Gastrocnemius medialis (tissue), 4 donors: ENCODE results near the gene BRINP1. TPM values are rescaled to one million over a fixed set of nuclear protein-coding genes. Genes with fewer than 3 reads are reported as not detected.
A peak's percentile ranks its signal among the peaks of the same experiment; 100 is the strongest.

Source experiments
- ATAC-seq, 2 donors: fragments of 150-250 bp; one replicate each; pipeline ENCODE4 v1.9.1; 2016
- DNase-seq, 2 donors: peaks; one replicate each; pipeline ENCODE4 v3.0.0-alpha.2; 2019
- H3K27ac ChIP-seq, 4 donors: fragments of 200-600 bp; sonication (generic); 1 replicate in 1 of 4; 2 replicates in 3 of 4; pipeline ENCODE4 v1.5.1; 2016 to 2018; ENCODE audit warnings: mild to moderate bottlenecking in 2 of 4, moderate library complexity in 1 of 4
- H3K27me3 ChIP-seq, 3 donors: fragments of 200-600 bp; sonication (generic) in 2 of 3; 1 replicate in 1 of 3; 2 replicates in 2 of 3; pipeline versions ENCODE4 v1.5.1 to v1.6.0; 2016 to 2019; ENCODE audit warnings: mild to moderate bottlenecking in 1 of 3, moderate library complexity in 1 of 3
- H3K36me3 ChIP-seq, 2 donors: fragments of 200-600 bp; sonication (generic) in 1 of 2; one replicate each; pipeline ENCODE4 v1.5.1; 2017 to 2018
- H3K4me1 ChIP-seq, 2 donors: fragments of 200-600 bp; sonication (generic) in 1 of 2; one replicate each; pipeline ENCODE4 v1.5.1; 2016 to 2017; ENCODE audit warnings: mild to moderate bottlenecking in 2 of 2
- H3K4me3 ChIP-seq, 4 donors: fragments of 200-600 bp; sonication (generic) in 3 of 4; 1 replicate in 1 of 4; 2 replicates in 3 of 4; pipeline ENCODE4 v1.5.1; 2016 to 2019; ENCODE audit warnings: mild to moderate bottlenecking in 2 of 4
- H3K9me3 ChIP-seq, 3 donors: fragments of 200-600 bp; sonication (generic) in 2 of 3; 1 replicate in 1 of 3; 2 replicates in 2 of 3; pipeline ENCODE4 v1.5.1; 2016 to 2019
- CTCF ChIP-seq, 5 experiments: fragments of 450-650 bp in 3 of 5; fragments of 200-600 bp in 2 of 5; sonication (generic) in 2 of 5; IDR thresholded peaks in 4 of 5; conservative IDR thresholded peaks in 1 of 5; 1 replicate in 4 of 5; 2 replicates in 1 of 5; pipeline ENCODE4 v1.5.1; 2016 to 2019; ENCODE audit warnings: antibody characterized with exemption in 5 of 5, mild to moderate bottlenecking in 3 of 5, moderate library complexity in 3 of 5
- POLR2A ChIP-seq, 2 donors: fragments of 450-650 bp; IDR thresholded peaks; one replicate each; pipeline ENCODE4 v1.6.1; 2017; ENCODE audit warnings: antibody characterized with exemption in 2 of 2, mild to moderate bottlenecking in 2 of 2, moderate library complexity in 2 of 2
- in situ Hi-C, 4 donors: fragments of 200-750 bp; cut with MboI; loops; one replicate each; pipeline versions ENCODE4 v1.15.0 to v1.8.0; 2017; ENCODE audit warnings: low sequenced_read_pairs in 4 of 4
- intact Hi-C: fragments of 100-400 bp; cut with DNase I; formaldehyde crosslinking; loops from one replicate; pipeline ENCODE4 v1.15.1; 2023; ENCODE audit warnings: low total_unique reads
- total RNA-seq, 4 donors: library from RNA; depleted of rRNA; stranded (reverse); fragments of >200 nt; gene quantifications; one replicate each; pipeline versions ENCODE4 v1.1.0 to v1.2.3, GENCODE V29; 2016

The BRINP1 gene
- total RNA-seq, 4 donors from 2014 or later, result 0.07 TPM; not detected in 3

- Histone ChIP-seq H3K36me3 (no peaks in the 10 kb centered on the region), H3K4me1 (no peaks in the 10 kb centered on the region), H3K4me3 (no peak overlapping the region), H3K27ac (no peak overlapping the region), H3K9me3 (no peaks in the 10 kb centered on the region), H3K27me3 (no peaks in the 10 kb centered on the region)
- TF ChIP-seq CTCF (IDR thresholded peaks at IDR 0.05 in 4 of 5, conservative IDR thresholded peaks at IDR 0.05 in 1 of 5) (no peak), POLR2A (IDR thresholded peaks at IDR 0.05) (no peak)
- in situ Hi-C loops, result loop anchor here (5.0 to 25.0 kb wide), 4 partner anchors 300 to 1647 kb away; no protein-coding TSS in a partner anchor
- no peak for ATAC-seq
- intact Hi-C loops, result no loop called here
- no peak for DNase-seq
These were observed 84.5 kb downstream of the BRINP1 start for GRCh38 chr9:119284587-119285337.

GRCh38 chr9:119284118-119284517 lies 85.1 kb downstream of the BRINP1 start:
- H3K4me3 ChIP-seq, result no peak overlapping the region
- no peak overlapping the region for H3K27ac ChIP-seq
- H3K36me3 ChIP-seq, result no peaks in the 10 kb centered on the region
- H3K27me3 ChIP-seq, result no peaks in the 10 kb centered on the region
- TF ChIP-seq CTCF (IDR thresholded peaks at IDR 0.05 in 4 of 5, conservative IDR thresholded peaks at IDR 0.05 in 1 of 5), result no peak
- no peak for TF ChIP-seq POLR2A (IDR thresholded peaks at IDR 0.05)
- no peaks in the 10 kb centered on the region for H3K4me1 ChIP-seq
- DNase-seq (no peak), ATAC-seq (no peak)
- H3K9me3 ChIP-seq, result no peaks in the 10 kb centered on the region
- intact Hi-C loops, result no loop called here
- in situ Hi-C loops, result loop anchor here in 3 of 4 donors (10.0 to 25.0 kb wide), 3 partner anchors 299 to 1647 kb away; no protein-coding TSS in a partner anchor

GRCh38 chr9:119283078-119283794 lies 86.0 kb downstream of the BRINP1 start:
- intact Hi-C loops, result no loop called here
- Histone ChIP-seq H3K27ac (no peak overlapping the region), H3K27me3 (no peaks in the 10 kb centered on the region), H3K4me3 (no peak overlapping the region), H3K9me3 (no peaks in the 10 kb centered on the region), H3K4me1 (no peaks in the 10 kb centered on the region), H3K36me3 (no peaks in the 10 kb centered on the region)
- ATAC-seq, result no peak
- peak in 1 of 2 donors; percentile 18 for DNase-seq
- in situ Hi-C loops, result loop anchor here in 3 of 4 donors (10.0 to 25.0 kb wide), 3 partner anchors 298 to 1646 kb away; no protein-coding TSS in a partner anchor
- no peak for TF ChIP-seq POLR2A (IDR thresholded peaks at IDR 0.05)
- no peak for TF ChIP-seq CTCF (IDR thresholded peaks at IDR 0.05 in 4 of 5, conservative IDR thresholded peaks at IDR 0.05 in 1 of 5)

GRCh38 chr9:119282476-119283077 lies 86.7 kb downstream of the BRINP1 start:
- no peak for DNase-seq
- H3K4me3 ChIP-seq, result no peak overlapping the region
- no peaks in the 10 kb centered on the region for H3K4me1 ChIP-seq
- ATAC-seq, result no peak
- in situ Hi-C loops (loop anchor here in 3 of 4 donors (10.0 to 25.0 kb wide), 3 partner anchors 298 to 1645 kb away; no protein-coding TSS in a partner anchor), intact Hi-C loops (no loop called here)
- H3K9me3 ChIP-seq, result no peaks in the 10 kb centered on the region
- TF ChIP-seq CTCF (IDR thresholded peaks at IDR 0.05 in 4 of 5, conservative IDR thresholded peaks at IDR 0.05 in 1 of 5), result no peak
- no peak for TF ChIP-seq POLR2A (IDR thresholded peaks at IDR 0.05)
- H3K36me3 ChIP-seq, result no peaks in the 10 kb centered on the region
- H3K27ac ChIP-seq, result no peak overlapping the region
- no peaks in the 10 kb centered on the region for H3K27me3 ChIP-seq
